Stimulated activated CD4-positive, alpha-beta T cell treated with anti-CD3 and anti-CD28 coated beads, Interleukin-12 subunit alpha, Interleukin-12 subunit beta, amount 100 ng/mL, for 24 hours (primary cell): Measurements from ENCODE around the gene HECTD4.

Source experiments
- DNase-seq, 2 experiments: peaks; one replicate each; pipeline ENCODE4 v3.0.0-alpha.2; 2020; ENCODE audit warnings: low read depth in 2 of 2

HECTD4 gene

DNA sequence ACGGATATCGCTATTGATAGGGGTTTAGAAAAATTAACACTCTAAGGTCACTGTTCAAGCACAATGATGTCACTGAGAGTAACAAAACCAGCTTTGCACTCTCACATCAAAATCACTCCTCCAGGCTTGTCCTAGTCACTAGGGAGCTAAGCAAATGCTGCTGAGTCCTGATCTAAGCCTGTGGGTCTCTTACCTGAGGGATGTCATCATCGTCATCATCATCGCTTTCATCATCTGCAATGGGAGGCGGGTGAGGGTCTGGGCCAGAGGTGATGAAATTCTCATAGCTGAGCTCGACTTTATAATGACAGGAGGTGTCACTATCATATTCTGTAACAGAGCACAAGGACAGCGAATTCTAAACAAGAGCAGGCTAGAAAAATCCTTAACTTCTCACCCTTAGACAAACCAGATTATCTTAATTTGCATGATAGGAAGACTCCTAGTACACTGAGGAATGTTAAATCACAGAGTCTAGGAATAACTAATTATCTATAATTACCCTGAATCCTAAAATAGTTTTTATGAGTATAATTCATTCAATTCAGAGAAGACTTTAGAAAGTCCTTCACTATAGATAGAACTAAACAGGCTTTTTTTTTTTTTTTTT lies 173.8 kb downstream of the HECTD4 start:
- DNase-seq = no peak

DNA sequence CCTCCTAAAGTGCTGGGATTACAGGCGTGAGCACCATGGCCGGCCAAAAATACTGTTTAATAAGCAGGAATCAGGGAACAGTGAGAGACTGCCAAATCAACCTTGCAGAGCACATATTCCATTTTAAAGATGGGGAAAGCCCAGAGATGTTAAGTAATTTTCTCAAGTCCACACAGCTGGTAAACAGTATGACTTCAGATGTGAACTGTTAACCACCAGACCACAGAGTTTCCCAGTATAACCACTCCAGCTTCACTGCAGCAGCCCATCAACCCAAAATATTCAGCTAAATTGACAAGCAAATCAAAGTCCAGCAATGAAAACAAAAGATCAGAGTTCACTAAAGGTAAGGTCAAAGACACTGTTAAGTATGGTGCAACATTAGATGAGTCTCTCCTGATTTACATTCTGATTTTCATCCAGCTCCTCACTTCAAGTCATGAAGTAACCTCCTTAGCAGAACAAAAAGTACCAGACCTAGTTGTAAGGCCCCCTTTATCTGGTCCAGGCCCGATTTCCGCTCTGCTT lies 174.8 kb downstream of the HECTD4 start:
- no peak for DNase-seq

- DNase-seq = no peak
Measured at GRCh38 chr12:112206944-112207343, 175.3 kb downstream of the HECTD4 start.

DNA sequence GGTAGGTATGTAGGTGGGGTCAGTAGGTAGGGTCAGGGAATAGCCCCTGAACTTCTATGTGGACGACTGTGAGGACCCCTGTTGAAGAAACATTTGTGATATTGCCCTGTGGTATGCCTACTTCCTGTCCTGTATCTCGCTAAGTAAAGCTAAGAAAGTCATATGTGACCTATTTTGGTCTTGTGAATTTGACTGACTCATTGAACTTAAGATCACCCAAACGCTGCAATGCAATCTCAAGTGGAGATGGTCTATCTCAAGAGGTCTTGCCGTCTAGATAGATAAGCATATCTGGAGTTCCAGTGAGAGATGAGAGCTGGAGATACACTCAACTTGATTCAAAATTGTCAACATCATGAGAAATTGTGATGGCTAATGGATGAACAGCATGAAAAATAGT lies 183.1 kb downstream of the HECTD4 start:
- DNase-seq = no peak

DNA sequence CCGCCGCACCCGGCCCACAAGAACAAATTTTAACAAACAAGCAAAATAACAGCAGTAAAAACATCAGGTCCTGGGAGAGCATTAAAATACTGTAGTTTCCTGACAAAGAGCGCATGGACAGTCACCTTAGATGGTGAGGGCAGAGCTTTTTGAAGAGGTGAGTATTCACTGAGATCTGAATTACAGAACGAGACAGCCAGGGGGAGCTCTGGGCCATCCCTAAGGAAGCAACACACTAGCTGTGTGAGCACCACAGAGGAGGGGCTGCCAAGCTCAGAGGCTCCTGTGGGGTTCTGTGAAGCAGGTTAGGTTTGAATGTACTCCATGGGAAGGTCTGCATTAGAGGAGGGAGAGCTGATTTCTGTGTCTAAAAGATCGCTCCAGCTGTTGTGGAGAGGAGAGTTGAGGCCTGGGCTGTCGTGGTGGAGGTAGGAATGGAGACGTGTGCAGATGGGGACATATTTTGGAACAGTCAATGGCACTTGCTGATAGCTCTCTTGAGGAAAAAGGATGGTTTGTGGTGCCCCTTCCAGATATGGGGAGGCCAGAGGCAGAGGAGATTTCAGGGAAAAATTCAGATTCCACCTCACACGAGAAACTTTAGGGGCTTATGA lies 184.0 kb downstream of the HECTD4 start:
- DNase-seq = peak in 1 of 2 experiments; percentile 24

- no peak for DNase-seq
Measured at GRCh38 chr12:112196196-112196875, 185.9 kb downstream of the HECTD4 start.

- no peak for DNase-seq
Measured at GRCh38 chr12:112194601-112195247, 187.5 kb downstream of the HECTD4 start.

GRCh38 chr12:112192475-112192874 lies 189.8 kb downstream of the HECTD4 start:
- no peak for DNase-seq

- no peak for DNase-seq
Measured at GRCh38 chr12:112191840-112192321, 190.3 kb downstream of the HECTD4 start.

DNA sequence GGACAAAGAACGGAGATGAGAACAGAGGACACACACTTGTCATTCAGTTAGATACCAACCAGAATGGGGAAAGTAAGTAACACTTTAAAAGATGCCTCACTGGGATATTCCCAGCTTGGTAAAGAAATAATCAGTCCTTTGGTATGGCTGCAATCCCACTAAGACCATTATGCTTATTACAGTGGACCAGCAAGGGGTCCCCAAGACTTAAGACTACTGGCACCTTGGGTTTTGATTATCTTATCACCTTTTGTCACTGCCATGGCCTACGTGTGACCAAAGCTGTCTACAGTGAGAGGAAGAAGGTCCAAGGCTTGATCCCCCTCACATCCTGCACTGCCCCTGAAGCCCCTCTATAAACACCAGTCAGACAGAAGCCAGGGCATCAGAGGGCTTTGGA lies 191.0 kb downstream of the HECTD4 start:
- DNase-seq = no peak

GRCh38 chr12:112190231-112191025 lies 191.8 kb downstream of the HECTD4 start:
- no peak for DNase-seq

GRCh38 chr12:112188130-112188830 lies 194.0 kb downstream of the HECTD4 start:
- no peak for DNase-seq

DNA sequence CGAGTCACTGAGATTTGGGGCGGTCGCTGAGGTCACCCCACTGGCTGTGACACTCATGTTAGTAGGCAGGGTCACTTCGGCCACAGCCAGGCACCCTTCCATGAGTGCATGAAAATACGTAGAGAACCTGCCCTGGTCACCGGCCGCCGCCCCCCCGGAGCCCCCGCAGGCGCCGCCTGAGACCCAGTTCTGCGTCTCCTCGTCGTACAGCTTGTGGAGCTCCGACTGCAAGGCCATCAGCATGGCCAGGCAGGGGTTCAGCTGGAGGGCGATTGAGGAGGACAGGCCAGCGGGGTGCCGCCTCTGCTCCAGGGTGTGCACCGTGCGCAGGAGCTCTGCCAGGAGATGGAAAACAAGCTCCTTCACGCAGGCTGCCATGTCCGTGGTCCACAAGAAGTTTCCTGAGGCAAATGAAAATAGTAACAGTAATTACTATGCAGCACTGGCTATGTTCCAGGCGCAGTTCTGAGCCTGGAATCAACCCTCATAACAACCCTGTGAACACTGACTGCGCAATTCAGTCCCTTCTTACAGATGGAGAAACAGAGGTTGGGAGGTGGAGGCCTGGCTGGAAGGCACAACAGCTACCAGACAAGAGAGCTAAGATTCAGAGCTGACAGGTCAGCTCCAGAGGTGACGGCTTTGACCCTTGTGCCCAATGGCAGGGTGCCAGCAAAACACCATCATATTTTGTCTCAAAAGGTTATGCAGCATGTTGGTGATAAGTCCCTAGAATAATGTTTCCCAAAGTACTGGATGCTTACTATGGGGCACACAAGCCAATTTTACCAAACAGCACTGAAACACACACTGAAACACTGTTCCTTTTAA lies 196.9 kb downstream of the HECTD4 start:
- DNase-seq = no peak

DNA sequence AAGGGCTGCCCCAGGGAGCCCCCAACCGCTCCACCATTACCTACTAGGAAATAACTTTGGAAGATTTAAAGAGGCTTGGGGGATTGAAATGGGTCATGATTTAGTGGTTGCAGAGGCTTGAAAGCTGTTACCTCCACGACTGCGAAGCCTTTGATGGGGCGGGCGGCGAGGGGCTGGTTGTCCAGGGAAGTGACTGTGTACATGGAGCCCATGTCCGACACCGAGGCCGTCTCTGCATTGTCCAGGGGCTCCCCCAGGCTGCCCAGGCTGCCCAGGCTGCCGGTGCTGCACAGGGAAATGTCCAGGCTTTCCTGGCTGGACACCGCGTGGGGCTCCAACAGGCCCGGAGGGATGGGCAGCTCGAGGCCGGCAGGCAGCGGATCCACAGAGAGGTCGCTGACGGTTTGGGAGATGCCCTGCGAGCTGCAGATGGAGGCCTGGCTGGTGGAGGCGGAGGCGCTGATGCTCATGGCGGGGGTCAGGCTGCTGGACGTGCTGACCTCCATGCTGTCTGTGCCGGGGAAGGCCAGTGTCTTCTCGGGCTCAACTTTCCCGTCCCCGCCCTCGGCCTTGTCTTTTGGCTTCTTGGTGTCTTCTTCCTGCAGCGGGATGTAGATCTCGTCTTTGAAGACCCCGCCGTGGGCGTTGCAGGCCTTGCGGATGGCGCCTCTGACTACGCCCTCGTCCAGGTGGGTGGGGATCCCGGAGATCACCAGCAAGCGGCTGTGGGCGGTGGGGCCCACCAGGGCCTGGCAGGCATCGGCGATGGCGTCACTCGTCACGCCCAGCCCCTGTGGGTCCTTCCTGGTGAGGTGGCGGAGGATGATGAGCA lies 198.0 kb downstream of the HECTD4 start:
- DNase-seq = no peak

GRCh38 chr12:112183141-112184021 lies 198.8 kb downstream of the HECTD4 start:
- peak in 1 of 2 experiments; percentile 13 for DNase-seq

GRCh38 chr12:112182499-112182898 lies 199.7 kb downstream of the HECTD4 start:
- DNase-seq = no peak

DNA sequence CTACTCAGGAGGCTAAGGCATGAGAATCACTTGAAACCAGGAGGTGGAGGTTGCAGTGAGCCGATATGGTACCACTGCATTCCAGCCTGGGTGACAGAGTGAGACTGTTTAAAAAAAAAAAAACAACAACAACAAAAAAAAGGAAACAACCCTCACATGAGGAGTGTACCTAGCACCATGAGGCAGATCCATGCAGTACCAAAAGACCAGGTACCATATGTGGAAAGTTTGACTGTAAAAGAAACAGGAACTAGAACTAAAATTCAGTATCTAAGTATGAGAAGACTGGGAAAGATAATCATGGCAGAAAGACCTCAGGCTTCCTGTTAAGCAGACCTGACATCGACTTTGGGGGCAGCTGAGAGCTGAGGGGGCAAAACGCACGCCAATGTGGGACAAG lies 201.8 kb downstream of the HECTD4 start:
- DNase-seq = no peak

DNA sequence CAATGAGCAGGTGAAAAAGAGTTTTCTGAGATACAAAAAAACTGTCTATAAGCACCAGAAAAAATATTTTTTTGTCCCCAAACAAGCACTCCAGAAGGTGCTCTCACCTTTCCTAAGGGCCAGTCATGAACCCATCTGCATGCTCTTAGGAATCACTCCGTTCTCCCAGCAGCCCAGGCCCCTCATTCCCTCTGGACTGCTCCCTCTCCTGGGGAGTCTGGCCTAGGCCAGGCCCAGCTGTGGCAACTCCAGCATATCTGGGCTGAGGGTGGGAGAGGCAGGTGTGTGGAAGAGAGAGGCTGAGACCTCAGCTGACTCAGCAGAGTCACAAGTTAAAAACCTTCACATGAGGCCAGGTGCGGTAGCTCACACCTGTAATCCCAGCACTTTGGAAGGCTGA lies 202.3 kb downstream of the HECTD4 start:
- DNase-seq = no peak
